HepG2 (cell line): ENCODE data around the gene MAP3K1. TPM values are rescaled to one million over a fixed set of nuclear protein-coding genes. Genes with fewer than 3 reads are reported as not detected.

Experiments used
- HDAC2 ChIP-seq: sonication (generic); formaldehyde crosslinking; IDR thresholded peaks from 2 replicates; pipeline ENCODE4 v1.4.0; 2020; ENCODE audit warnings: missing genetic modification reagents
- KLF6 ChIP-seq: IDR thresholded peaks from 2 replicates; pipeline ENCODE4 v1.8.0; 2016; ENCODE audit warnings: missing biosample characterization, missing genetic modification reagents
- MEIS2 ChIP-seq: sonication (generic); formaldehyde crosslinking; IDR thresholded peaks from 2 replicates; pipeline ENCODE4 v1.9.0; 2021; ENCODE audit warnings: mild to moderate bottlenecking, missing genetic modification reagents
- MIER3 ChIP-seq: IDR thresholded peaks from 2 replicates; pipeline ENCODE4 v1.6.1; 2016; ENCODE audit warnings: missing compliant biosample characterization, borderline replicate concordance
- MYNN ChIP-seq: sonication (generic); formaldehyde crosslinking; IDR thresholded peaks from 2 replicates; pipeline ENCODE4 v1.4.0; 2020; ENCODE audit warnings: mild to moderate bottlenecking, low read depth, missing genetic modification reagents
- NFE2L2 ChIP-seq: fragments of 150-350 bp; IDR thresholded peaks from 2 replicates; pipeline ENCODE4 v1.6.1; 2014; ENCODE audit warnings: low read length
- NFKB2 ChIP-seq: sonication (generic); formaldehyde crosslinking; IDR thresholded peaks from 2 replicates; pipeline ENCODE4 v1.4.0; 2020; ENCODE audit warnings: missing genetic modification reagents, borderline replicate concordance
- NPAS2 ChIP-seq: sonication (generic); formaldehyde crosslinking; IDR thresholded peaks from 2 replicates; pipeline ENCODE4 v1.8.0; 2022; ENCODE audit warnings: mild to moderate bottlenecking, missing genetic modification reagents, borderline replicate concordance
- PHF8 ChIP-seq: sonication (generic); formaldehyde crosslinking; IDR thresholded peaks from 2 replicates; pipeline ENCODE4 v1.5.0; 2020; ENCODE audit warnings: missing genetic modification reagents
- SNRNP70 ChIP-seq: fragments of 200-400 bp; formaldehyde crosslinking; IDR thresholded peaks from 2 replicates; pipeline ENCODE4 v1.6.1; 2017; ENCODE audit warnings: mild to moderate bottlenecking, low read depth, low read length, moderate library complexity
- SP4 ChIP-seq: sonication (generic); formaldehyde crosslinking; IDR thresholded peaks from 2 replicates; pipeline ENCODE4 v1.8.1; 2023; ENCODE audit warnings: mild to moderate bottlenecking, missing genetic modification reagents
- YY1 ChIP-seq: IDR thresholded peaks from 2 replicates; pipeline ENCODE4 v1.6.1; 2011; ENCODE audit warnings: low read length, low read depth, moderate library complexity, mild to moderate bottlenecking; ENCODE audit not compliant: insufficient read depth, insufficient replicate concordance
- ZBTB3 ChIP-seq: sonication (generic); formaldehyde crosslinking; IDR thresholded peaks from 2 replicates; pipeline ENCODE4 v1.4.0; 2020; ENCODE audit warnings: low read depth, mild to moderate bottlenecking, moderate library complexity, missing genetic modification reagents, borderline replicate concordance
- ZFY ChIP-seq: sonication (generic); formaldehyde crosslinking; IDR thresholded peaks from 2 replicates; pipeline ENCODE4 v1.4.0; 2020; ENCODE audit warnings: missing genetic modification reagents
- ZNF180 ChIP-seq: sonication (generic); formaldehyde crosslinking; IDR thresholded peaks from 2 replicates; pipeline ENCODE4 v1.4.0; 2020; ENCODE audit warnings: low read depth, missing genetic modification reagents, borderline replicate concordance
- ZNF34 ChIP-seq: sonication (generic); formaldehyde crosslinking; IDR thresholded peaks from 2 replicates; pipeline ENCODE4 v1.4.0; 2020; ENCODE audit warnings: mild to moderate bottlenecking, missing genetic modification reagents, borderline replicate concordance
- ZNF441 ChIP-seq: sonication (generic); formaldehyde crosslinking; IDR thresholded peaks from 2 replicates; pipeline ENCODE4 v1.7.0; 2021; ENCODE audit warnings: missing genetic modification reagents, borderline replicate concordance
- ZNF556 ChIP-seq: sonication (generic); formaldehyde crosslinking; IDR thresholded peaks from 2 replicates; pipeline ENCODE4 v1.4.0; 2020; ENCODE audit warnings: mild to moderate bottlenecking, missing genetic modification reagents, borderline replicate concordance
- ZNF557 ChIP-seq: sonication (generic); formaldehyde crosslinking; IDR thresholded peaks from 2 replicates; pipeline ENCODE4 v1.4.0; 2020; ENCODE audit warnings: missing genetic modification reagents
- ZNF563 ChIP-seq: sonication (generic); formaldehyde crosslinking; IDR thresholded peaks from 2 replicates; pipeline ENCODE4 v1.8.0; 2022; ENCODE audit warnings: mild to moderate bottlenecking, moderate library complexity, missing genetic modification reagents
- ZNF674 ChIP-seq: sonication (generic); formaldehyde crosslinking; IDR thresholded peaks from 2 replicates; pipeline ENCODE4 v1.5.0; 2020; ENCODE audit warnings: low read depth, mild to moderate bottlenecking, missing genetic modification reagents
- ZNF703 ChIP-seq: sonication (generic); formaldehyde crosslinking; IDR thresholded peaks from 2 replicates; pipeline ENCODE4 v1.5.1; 2020; ENCODE audit warnings: missing genetic modification reagents, mild to moderate bottlenecking, moderate library complexity, borderline replicate concordance
- ZNF75D ChIP-seq: sonication (generic); formaldehyde crosslinking; IDR thresholded peaks from 2 replicates; pipeline ENCODE4 v1.8.1; 2023; ENCODE audit warnings: missing genetic modification reagents, mild to moderate bottlenecking, borderline replicate concordance
- polyA plus RNA-seq, 8 experiments: library from polyadenylated mRNA; depleted of rRNA in 3 of 8; stranded (reverse) in 7 of 8; unstranded in 1 of 8; fragments of >200 nt; fragmentation: Illumina TruSeq in 4 of 8; extraction: Trizol in 4 of 8; gene quantifications; 2 replicates each; pipeline versions ENCODE4 v1.2.1 to v1.2.3, GENCODE V29; 2011 to 2016; ENCODE audit warnings: low read depth in 4 of 8, missing spikeins in 1 of 8, mixed read lengths in 1 of 8; ENCODE audit not compliant: insufficient read depth in 1 of 8
- total RNA-seq, 5 experiments: library from RNA; depleted of rRNA; stranded (reverse); fragments of >200 nt; fragmentation: Illumina TruSeq; extraction: Trizol; gene quantifications; 2 replicates each; pipeline ENCODE4 v1.2.3, GENCODE V29; 2016; ENCODE audit warnings: low read depth in 1 of 5
- TF ChIP-seq, protein P1 (sequence below): sonication (generic); formaldehyde crosslinking; conservative IDR thresholded peaks from 2 replicates; pipeline ENCODE4 v1.8.0; 2022; ENCODE audit warnings: low read depth, missing genetic modification reagents
- TF ChIP-seq, protein P2 (sequence below): sonication (generic); formaldehyde crosslinking; IDR thresholded peaks from 2 replicates; pipeline ENCODE4 v1.4.0; 2020; ENCODE audit warnings: missing genetic modification reagents
- TF ChIP-seq, protein P3 (sequence below): fragments of 450-650 bp; IDR thresholded peaks from 2 replicates; pipeline ENCODE4 v1.6.1; 2016

MAP3K1 gene
- total and polyA plus RNA-seq, 2 of the 13 experiments (the other 11 are each of a cell fraction or from before 2014, with no cell fraction given) = 16.4 to 30.3 TPM

DNA sequence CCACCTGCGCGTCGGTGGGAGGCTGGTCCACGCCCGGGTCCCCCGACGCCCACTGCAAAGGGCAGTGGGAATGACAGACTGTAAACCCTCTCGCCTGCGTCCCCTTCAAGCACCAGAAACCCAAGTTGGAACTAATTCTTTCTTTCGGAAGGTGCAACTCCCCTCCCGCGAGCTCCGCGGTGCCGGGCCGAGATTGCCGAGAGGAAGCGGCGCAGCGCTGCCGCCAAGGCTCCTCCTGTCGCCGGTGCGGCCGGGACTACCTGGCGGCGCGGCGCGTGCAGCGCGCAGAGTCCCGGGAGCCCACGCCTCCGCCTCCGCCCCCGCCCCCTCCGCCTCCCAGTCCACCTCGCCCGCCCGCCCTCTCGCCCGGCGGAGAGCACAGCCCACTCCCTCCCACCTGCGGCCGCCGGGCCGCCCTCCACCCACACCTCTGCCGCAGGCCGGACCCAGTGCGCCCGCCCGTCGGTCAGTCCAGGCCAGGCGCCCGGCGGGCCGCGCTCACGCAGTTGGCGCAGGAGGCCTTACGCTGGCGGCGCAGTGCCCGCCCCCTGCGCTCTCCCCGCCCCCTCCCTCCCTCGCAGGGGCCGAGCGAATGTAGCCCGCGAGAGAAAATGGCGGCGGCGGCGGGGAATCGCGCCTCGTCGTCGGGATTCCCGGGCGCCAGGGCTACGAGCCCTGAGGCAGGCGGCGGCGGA, at the start of gene MAP3K1 (continued):
- TF ChIP-seq SNRNP70 (peak; percentile 86; the same call in 1 of the 2 replicates), SP4 (CRISPR knock-in tag) (peak; percentile 45), ZNF556 (CRISPR knock-in tag) (peak; percentile 59; the same call in 1 of the 2 replicates), NPAS2 (no peak), ZNF563 (peak; percentile 62; the same call in 1 of the 2 replicates), MIER3 (CRISPR knock-in tag) (no peak), ZNF180 (no peak), ZBTB3 (CRISPR knock-in tag) (no peak), ZNF34 (no peak), ZNF674 (CRISPR knock-in tag) (no peak), ZNF75D (no peak), MEIS2 (CRISPR knock-in tag) (peak; percentile 8; the same call in 1 of the 2 replicates), ZNF441 (CRISPR knock-in tag) (peak; percentile 95), PHF8 (peak; percentile 29; the same call in 1 of the 2 replicates), ZNF703 (CRISPR knock-in tag) (0 out of 2 replicates have a peak, but pooled peaks have one; percentile 56), YY1 (peak; percentile 94), ZNF557 (CRISPR knock-in tag) (no peak), NFKB2 (CRISPR knock-in tag) (peak; percentile 72; the same call in 1 of the 2 replicates), MYNN (CRISPR knock-in tag) (no peak), HDAC2 (peak; percentile 59; the same call in 1 of the 2 replicates), ZFY (CRISPR knock-in tag) (peak; percentile 79), KLF6 (CRISPR knock-in tag) (no peak; the same call in 1 of the 2 replicates), NFE2L2 (no peak)
- TF ChIP-seq, protein P1, sequence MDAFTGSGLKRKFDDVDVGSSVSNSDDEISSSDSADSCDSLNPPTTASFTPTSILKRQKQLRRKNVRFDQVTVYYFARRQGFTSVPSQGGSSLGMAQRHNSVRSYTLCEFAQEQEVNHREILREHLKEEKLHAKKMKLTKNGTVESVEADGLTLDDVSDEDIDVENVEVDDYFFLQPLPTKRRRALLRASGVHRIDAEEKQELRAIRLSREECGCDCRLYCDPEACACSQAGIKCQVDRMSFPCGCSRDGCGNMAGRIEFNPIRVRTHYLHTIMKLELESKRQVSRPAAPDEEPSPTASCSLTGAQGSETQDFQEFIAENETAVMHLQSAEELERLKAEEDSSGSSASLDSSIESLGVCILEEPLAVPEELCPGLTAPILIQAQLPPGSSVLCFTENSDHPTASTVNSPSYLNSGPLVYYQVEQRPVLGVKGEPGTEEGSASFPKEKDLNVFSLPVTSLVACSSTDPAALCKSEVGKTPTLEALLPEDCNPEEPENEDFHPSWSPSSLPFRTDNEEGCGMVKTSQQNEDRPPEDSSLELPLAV (CRISPR knock-in tag) = no peak
- TF ChIP-seq, protein P2, sequence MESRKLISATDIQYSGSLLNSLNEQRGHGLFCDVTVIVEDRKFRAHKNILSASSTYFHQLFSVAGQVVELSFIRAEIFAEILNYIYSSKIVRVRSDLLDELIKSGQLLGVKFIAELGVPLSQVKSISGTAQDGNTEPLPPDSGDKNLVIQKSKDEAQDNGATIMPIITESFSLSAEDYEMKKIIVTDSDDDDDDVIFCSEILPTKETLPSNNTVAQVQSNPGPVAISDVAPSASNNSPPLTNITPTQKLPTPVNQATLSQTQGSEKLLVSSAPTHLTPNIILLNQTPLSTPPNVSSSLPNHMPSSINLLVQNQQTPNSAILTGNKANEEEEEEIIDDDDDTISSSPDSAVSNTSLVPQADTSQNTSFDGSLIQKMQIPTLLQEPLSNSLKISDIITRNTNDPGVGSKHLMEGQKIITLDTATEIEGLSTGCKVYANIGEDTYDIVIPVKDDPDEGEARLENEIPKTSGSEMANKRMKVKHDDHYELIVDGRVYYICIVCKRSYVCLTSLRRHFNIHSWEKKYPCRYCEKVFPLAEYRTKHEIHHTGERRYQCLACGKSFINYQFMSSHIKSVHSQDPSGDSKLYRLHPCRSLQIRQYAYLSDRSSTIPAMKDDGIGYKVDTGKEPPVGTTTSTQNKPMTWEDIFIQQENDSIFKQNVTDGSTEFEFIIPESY (CRISPR knock-in tag) = no peak
- TF ChIP-seq, protein P3, sequence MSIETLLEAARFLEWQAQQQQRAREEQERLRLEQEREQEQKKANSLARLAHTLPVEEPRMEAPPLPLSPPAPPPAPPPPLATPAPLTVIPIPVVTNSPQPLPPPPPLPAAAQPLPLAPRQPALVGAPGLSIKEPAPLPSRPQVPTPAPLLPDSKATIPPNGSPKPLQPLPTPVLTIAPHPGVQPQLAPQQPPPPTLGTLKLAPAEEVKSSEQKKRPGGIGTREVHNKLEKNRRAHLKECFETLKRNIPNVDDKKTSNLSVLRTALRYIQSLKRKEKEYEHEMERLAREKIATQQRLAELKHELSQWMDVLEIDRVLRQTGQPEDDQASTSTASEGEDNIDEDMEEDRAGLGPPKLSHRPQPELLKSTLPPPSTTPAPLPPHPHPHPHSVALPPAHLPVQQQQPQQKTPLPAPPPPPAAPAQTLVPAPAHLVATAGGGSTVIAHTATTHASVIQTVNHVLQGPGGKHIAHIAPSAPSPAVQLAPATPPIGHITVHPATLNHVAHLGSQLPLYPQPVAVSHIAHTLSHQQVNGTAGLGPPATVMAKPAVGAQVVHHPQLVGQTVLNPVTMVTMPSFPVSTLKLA = no peak
